WTC11 (cell line): ENCODE data around the gene HS3ST3A1.

Experiments
- CTCF ChIP-seq: fragments of 200-600 bp; IDR thresholded peaks from 2 replicates; pipeline ENCODE4 v1.8.0; 2022; ENCODE audit warnings: antibody characterized with exemption
- ETV6 ChIP-seq: sonication (generic); formaldehyde crosslinking; IDR thresholded peaks from 2 replicates; pipeline ENCODE4 v1.8.1; 2022; ENCODE audit warnings: mild to moderate bottlenecking, missing genetic modification reagents
- IRF1 ChIP-seq: sonication (generic); formaldehyde crosslinking; IDR thresholded peaks from 2 replicates; pipeline ENCODE4 v1.8.0; 2023; ENCODE audit warnings: missing genetic modification reagents

GRCh38 chr17:13534946-13535345 lies 66.8 kb downstream of the HS3ST3A1 start:
- no peak for TF ChIP-seq IRF1
- TF ChIP-seq ETV6 (CRISPR knock-in tag), result no peak
- TF ChIP-seq CTCF, result no peak
